GM10248 (cell line): Measurements from ENCODE around the gene NCBP2.

ENCODE experiments used
- CTCF ChIA-PET: fragments of 300-600 bp; sonication (Branson Sonifier 250); formaldehyde crosslinking; extraction: SDS; loops from one replicate; lab custom pipeline; 2021; ENCODE audit warnings: antibody characterized with exemption; lab: Yijun Ruan, JAX
- POLR2A ChIA-PET: fragments of 350-650 bp; sonication (Branson Sonifier 250); formaldehyde crosslinking; extraction: SDS; loops from one replicate; lab custom pipeline; 2020; ENCODE audit warnings: antibody characterized with exemption; lab: Yijun Ruan, JAX
- DNase-seq: peaks from one replicate; pipeline ENCODE4 v3.0.0; 2012; ENCODE audit errors: extremely low spot score
- TF ChIP-seq, protein P1 (sequence below): IDR thresholded peaks from 2 replicates; pipeline ENCODE4 v1.5.1; 2012; ENCODE audit warnings: mild to moderate bottlenecking, low read depth; ENCODE audit errors: extremely low read depth, missing control alignments, control extremely low read depth

The NCBP2 gene

DNA sequence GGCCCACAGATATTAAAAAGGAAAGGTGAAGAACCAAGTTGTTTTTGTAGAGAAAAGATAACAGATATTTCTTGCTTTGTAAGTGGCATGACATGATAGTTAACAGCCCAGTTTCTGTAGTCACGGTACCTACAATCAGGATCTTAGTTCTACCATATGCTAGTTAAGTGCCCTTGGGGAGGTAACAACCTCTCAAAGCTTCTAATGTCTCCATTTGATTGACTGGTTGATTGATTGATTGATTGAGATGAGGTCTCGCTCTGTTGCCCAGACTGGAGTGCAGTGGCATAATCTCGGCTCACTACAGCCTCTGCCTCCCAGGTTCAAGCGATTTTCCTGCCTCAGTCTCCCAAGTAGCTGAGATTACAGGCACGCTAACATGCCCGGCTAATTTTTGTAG, 46.1 kb downstream of the NCBP2 start:
- TF ChIP-seq, protein P1, sequence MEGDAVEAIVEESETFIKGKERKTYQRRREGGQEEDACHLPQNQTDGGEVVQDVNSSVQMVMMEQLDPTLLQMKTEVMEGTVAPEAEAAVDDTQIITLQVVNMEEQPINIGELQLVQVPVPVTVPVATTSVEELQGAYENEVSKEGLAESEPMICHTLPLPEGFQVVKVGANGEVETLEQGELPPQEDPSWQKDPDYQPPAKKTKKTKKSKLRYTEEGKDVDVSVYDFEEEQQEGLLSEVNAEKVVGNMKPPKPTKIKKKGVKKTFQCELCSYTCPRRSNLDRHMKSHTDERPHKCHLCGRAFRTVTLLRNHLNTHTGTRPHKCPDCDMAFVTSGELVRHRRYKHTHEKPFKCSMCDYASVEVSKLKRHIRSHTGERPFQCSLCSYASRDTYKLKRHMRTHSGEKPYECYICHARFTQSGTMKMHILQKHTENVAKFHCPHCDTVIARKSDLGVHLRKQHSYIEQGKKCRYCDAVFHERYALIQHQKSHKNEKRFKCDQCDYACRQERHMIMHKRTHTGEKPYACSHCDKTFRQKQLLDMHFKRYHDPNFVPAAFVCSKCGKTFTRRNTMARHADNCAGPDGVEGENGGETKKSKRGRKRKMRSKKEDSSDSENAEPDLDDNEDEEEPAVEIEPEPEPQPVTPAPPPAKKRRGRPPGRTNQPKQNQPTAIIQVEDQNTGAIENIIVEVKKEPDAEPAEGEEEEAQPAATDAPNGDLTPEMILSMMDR = no peak
- ChIA-PET CTCF (no interaction called here), POLR2A (no interaction called here)

DNA sequence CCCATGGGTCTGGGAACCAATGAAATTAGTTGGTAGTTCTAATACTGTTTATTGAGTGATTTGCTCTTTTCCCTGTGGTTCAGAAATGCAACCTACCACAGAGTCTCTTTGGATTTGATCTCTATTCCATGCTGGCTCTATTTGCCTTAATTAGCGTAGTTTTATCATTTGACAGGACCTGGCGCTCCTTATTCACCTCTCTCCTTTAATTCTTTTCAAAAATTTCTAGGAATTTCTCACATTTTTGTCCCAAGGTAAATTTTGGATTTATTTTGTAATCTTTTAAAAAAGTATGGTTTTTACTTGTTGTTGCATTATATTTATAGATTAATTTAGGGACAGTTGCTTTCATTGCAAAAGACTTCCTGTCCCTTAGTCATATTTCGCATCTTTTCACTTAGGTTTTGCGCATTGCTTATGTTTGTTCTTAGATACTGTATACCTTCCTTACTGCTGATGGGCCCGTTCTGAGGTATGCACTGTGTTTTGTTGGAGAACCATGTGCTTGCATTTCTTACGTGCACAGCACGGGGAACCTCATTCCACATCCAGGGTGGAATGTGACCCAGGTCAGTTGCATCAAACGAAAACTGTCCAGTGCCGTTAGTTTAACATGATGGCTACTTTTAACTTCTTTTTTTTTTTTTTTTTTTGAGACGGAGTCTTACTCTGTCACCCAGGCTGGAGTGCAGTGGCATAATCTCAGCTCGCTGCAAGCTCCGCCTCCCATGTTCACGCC, 47.6 kb downstream of the NCBP2 start:
- no peak for DNase-seq
- POLR2A ChIA-PET = no interaction called here
- TF ChIP-seq, protein P1 = no peak
- CTCF ChIA-PET = no interaction called here

More for the DNA sequence above, 46.1 kb downstream of the NCBP2 start:
- no peak for DNase-seq

DNA sequence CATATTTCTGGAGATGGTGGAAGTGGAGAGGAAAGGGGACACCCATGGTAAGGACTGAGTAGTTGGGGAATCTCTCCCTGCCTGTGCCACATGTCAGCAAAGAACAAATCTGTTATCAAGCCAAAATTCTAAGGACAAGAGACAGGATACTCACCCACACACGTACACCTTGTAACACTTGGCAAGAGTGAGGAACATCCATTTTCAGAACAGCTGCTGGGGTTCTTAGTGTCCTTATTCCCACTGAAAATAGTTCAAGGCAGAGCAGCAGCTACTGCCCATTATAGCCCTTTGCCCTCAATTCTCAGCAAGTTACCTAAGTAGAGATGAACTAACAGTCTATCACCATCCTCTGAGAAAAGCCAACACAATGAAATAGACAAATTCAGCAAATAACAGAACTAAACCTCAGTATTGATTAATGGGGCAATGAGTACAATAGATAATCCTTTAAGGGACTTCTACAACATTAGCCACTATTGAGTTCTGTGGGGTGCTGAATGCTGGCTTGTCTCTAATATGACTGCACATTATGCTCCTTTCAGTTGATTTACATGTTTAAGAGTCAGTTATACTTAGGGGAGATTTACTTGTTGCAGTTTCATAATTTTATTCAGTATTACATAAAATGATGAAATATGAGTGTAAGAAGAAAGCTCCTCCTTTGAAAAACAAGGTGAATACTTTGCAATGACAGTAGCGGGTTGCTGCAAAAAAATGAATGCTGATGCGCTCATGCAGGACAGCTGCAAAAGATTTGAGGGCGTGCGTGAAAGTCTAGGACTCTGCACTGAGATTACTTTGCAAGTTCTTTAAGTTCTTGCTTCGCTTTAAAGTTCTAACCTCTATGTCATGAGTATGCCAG, 52.3 kb downstream of the NCBP2 start:
- ChIA-PET CTCF (interaction anchor here (1.4 kb wide), 1 partner anchor 10 kb away, joined by 3 read pairs; no protein-coding TSS in a partner anchor), POLR2A (interaction anchor here (0.6 kb wide), 1 partner anchor 61 kb away, joined by 3 read pairs; no protein-coding TSS in a partner anchor)
- TF ChIP-seq, protein P1 = no peak
- DNase-seq = no peak

DNA sequence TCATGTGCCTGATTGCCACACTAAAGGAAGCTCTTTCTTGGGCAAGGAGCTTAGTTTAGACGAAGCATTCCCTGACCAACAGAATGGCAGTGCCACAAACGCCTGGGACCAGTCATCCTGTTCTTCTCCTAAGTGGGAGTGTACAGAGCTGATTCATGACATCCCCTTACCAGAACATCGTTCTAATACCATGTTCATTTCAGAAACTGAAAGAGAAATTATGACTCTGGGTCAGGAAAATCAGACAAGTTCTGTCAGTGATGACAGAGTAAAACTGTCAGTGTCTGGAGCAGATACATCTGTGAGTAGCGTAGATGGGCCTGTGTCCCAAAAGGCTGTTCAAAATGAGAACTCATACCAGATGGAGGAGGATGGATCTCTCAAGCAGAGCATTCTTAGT, 56.2 kb downstream of the NCBP2 start:
- TF ChIP-seq, protein P1 = no peak
- ChIA-PET CTCF (interaction anchor here (1.0 to 1.7 kb wide), 4 partner anchors 12 to 277 kb away, joined by 3 to 5 read pairs (median 4); partner anchors contain the start of gene SENP5), POLR2A (no interaction called here)
- no peak for DNase-seq
